Loucy (cell line): ENCODE results near the gene C1QTNF12.

Experiments
- H2AFZ ChIP-seq: fragments of 200-600 bp; sonication (generic); 2 replicates; pipeline ENCODE4 v1.6.0; 2016; ENCODE audit warnings: antibody characterized with exemption, mild to moderate bottlenecking, low read length, moderate library complexity
- H3F3A ChIP-seq: fragments of 200-600 bp; 2 replicates; pipeline ENCODE4 v1.6.0; 2016; ENCODE audit warnings: antibody characterized with exemption, low read depth, mild to moderate bottlenecking
- H3K27me3 ChIP-seq: fragments of 200-600 bp; sonication (generic); 2 replicates; pipeline ENCODE4 v1.6.1; 2014; ENCODE audit warnings: low read length, mild to moderate bottlenecking; ENCODE audit not compliant: insufficient read depth, poor library complexity, severe bottlenecking
- H3K36me3 ChIP-seq: fragments of 200-600 bp; sonication (generic); 2 replicates; pipeline ENCODE4 v1.6.1; 2016; ENCODE audit warnings: low read length; ENCODE audit not compliant: insufficient read depth
- H3K4me1 ChIP-seq: fragments of 200-600 bp; sonication (generic); 2 replicates; pipeline ENCODE4 v1.5.1; 2014; ENCODE audit warnings: low read length, mild to moderate bottlenecking; ENCODE audit not compliant: insufficient read depth, poor library complexity, severe bottlenecking
- H3K4me2 ChIP-seq: fragments of 200-600 bp; sonication (generic); 2 replicates; pipeline ENCODE4 v1.6.0; 2014; ENCODE audit warnings: antibody characterized with exemption, low read length, low read depth, mild to moderate bottlenecking; ENCODE audit not compliant: poor library complexity, severe bottlenecking
- H3K4me3 ChIP-seq: fragments of 200-600 bp; sonication (generic); 2 replicates; pipeline ENCODE4 v1.5.1; 2014; ENCODE audit warnings: low read length, mild to moderate bottlenecking, mixed read lengths; ENCODE audit not compliant: poor library complexity, severe bottlenecking
- H3K79me2 ChIP-seq: fragments of 200-600 bp; sonication (generic); 2 replicates; pipeline ENCODE4 v1.6.1; 2014; ENCODE audit warnings: low read length; ENCODE audit not compliant: insufficient read depth
- H3K9ac ChIP-seq: fragments of 200-600 bp; sonication (generic); 2 replicates; pipeline ENCODE4 v1.6.0; 2014; ENCODE audit warnings: mild to moderate bottlenecking, low read depth, low read length, moderate library complexity; ENCODE audit not compliant: poor library complexity, severe bottlenecking
- H3K9me2 ChIP-seq: fragments of 200-600 bp; sonication (generic); replicated peaks from 2 replicates; pipeline ENCODE4 v1.6.1; 2016; ENCODE audit warnings: low read depth, low read length, mixed read lengths
- H3K9me3 ChIP-seq: fragments of 200-600 bp; sonication (generic); 2 replicates; pipeline ENCODE4 v1.6.1; 2014; ENCODE audit warnings: mild to moderate bottlenecking, antibody characterized with exemption, low read length, low read depth; ENCODE audit not compliant: insufficient read depth
- H4K20me1 ChIP-seq: fragments of 200-600 bp; sonication (generic); 2 replicates; pipeline ENCODE4 v1.6.0; 2014; ENCODE audit warnings: antibody characterized with exemption, low read length, mild to moderate bottlenecking; ENCODE audit not compliant: insufficient read depth, poor library complexity, severe bottlenecking
- EZH2phosphoT487 ChIP-seq: fragments of 200-600 bp; IDR thresholded peaks from 2 replicates; pipeline ENCODE4 v1.6.1; 2018; ENCODE audit warnings: antibody characterized with exemption, mild to moderate bottlenecking, moderate library complexity, borderline replicate concordance
- TF ChIP-seq, protein P1 (sequence below): fragments of 200-600 bp; sonication (generic); conservative IDR thresholded peaks from 2 replicates; pipeline ENCODE4 v1.5.1; 2014; ENCODE audit warnings: mild to moderate bottlenecking, antibody characterized with exemption, low read length

C1QTNF12 gene

GRCh38 chr1:1273209-1273511 is 26.6 kb upstream of the C1QTNF12 start:
- Histone ChIP-seq H3K4me2 (peak overlapping the region; percentile 84), H3K4me3 (peak overlapping the region; percentile 98), H3K9me2 (no peaks in the 10 kb centered on the region), H3F3A (no peaks in the 10 kb centered on the region), H3K9me3 (no peaks in the 10 kb centered on the region), H3K79me2 (peaks cover 61% of the 10 kb centered on the region), H3K36me3 (no peaks in the 10 kb centered on the region), H2AFZ (no peak overlapping the region), H4K20me1 (peaks cover 44% of the 10 kb centered on the region), H3K9ac (peak overlapping the region; percentile 89), H3K27me3 (no peaks in the 10 kb centered on the region), H3K4me1 (peaks cover 34% of the 10 kb centered on the region)
- TF ChIP-seq, protein P1, sequence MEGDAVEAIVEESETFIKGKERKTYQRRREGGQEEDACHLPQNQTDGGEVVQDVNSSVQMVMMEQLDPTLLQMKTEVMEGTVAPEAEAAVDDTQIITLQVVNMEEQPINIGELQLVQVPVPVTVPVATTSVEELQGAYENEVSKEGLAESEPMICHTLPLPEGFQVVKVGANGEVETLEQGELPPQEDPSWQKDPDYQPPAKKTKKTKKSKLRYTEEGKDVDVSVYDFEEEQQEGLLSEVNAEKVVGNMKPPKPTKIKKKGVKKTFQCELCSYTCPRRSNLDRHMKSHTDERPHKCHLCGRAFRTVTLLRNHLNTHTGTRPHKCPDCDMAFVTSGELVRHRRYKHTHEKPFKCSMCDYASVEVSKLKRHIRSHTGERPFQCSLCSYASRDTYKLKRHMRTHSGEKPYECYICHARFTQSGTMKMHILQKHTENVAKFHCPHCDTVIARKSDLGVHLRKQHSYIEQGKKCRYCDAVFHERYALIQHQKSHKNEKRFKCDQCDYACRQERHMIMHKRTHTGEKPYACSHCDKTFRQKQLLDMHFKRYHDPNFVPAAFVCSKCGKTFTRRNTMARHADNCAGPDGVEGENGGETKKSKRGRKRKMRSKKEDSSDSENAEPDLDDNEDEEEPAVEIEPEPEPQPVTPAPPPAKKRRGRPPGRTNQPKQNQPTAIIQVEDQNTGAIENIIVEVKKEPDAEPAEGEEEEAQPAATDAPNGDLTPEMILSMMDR, result no peak
- TF ChIP-seq EZH2phosphoT487, result no peak

DNA sequence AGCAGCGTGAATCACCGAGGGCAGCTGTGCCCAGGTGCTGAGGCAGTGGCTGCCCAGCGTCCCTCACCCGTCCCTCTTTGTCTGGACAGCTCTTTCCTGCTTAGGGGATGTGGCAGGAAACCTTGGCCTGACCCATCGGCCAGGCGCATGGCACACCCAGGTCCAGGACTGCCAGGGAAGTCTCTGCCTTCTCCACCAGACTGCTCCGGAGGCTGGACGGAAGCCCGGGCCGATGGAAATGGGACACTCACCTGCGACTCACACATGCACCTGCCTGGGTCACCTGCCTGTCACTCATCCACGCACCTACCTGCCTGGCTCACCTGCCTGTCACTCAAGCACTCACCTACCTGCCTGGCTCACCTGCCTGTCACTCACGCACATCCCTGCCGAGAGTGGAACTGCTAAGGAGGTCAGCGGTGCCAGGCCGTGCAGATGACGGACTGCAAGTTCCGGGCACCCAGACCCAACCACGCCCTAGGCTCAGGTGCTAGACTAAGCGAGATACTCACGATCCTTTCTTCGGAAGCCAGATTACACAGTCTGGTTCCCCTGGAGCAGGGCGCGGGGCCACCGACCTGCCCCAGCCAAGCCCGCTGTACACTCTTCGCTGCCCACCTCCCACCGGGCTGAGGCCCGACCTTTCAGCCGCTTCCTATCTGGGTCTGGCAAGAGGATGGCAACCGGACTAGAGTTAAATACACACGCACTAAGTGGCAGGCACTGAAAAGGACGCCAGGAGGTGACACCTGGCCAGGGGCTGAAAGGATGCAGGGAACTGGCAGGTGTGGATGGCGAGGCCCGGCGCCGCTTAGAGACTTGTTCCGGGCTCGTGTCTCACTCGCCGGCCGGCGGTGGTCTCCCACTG is 26.1 kb upstream of the C1QTNF12 start:
- Histone ChIP-seq H4K20me1 (peaks cover 49% of the 10 kb centered on the region), H3K4me2 (peak overlapping the region; percentile 84), H3K4me3 (peak overlapping the region; percentile 98), H3K9me2 (no peaks in the 10 kb centered on the region), H3K9me3 (no peaks in the 10 kb centered on the region), H3K4me1 (peaks cover 34% of the 10 kb centered on the region), H3K9ac (peak overlapping the region; percentile 89), H3K36me3 (no peaks in the 10 kb centered on the region; the same call in 1 of the 2 replicates), H3K79me2 (peaks cover 66% of the 10 kb centered on the region), H3F3A (no peaks in the 10 kb centered on the region), H3K27me3 (no peaks in the 10 kb centered on the region), H2AFZ (no peak overlapping the region)
- TF ChIP-seq, protein P1, result no peak
- TF ChIP-seq EZH2phosphoT487, result no peak

GRCh38 chr1:1270813-1271212 is 24.3 kb upstream of the C1QTNF12 start:
- no peak for TF ChIP-seq EZH2phosphoT487
- TF ChIP-seq, protein P1, result no peak
- no peaks in the 10 kb centered on the region for H3K9me2 ChIP-seq
- peak overlapping the region; percentile 89 for H3K9ac ChIP-seq
- no peaks in the 10 kb centered on the region for H3F3A ChIP-seq
- H3K9me3 ChIP-seq, result no peaks in the 10 kb centered on the region
- peak overlapping the region; percentile 98 for H3K4me3 ChIP-seq
- no peak overlapping the region for H2AFZ ChIP-seq
- peaks cover 55% of the 10 kb centered on the region for H4K20me1 ChIP-seq
- no peaks in the 10 kb centered on the region; the same call in 1 of the 2 replicates for H3K36me3 ChIP-seq
- peak overlapping the region; percentile 84 for H3K4me2 ChIP-seq
- H3K79me2 ChIP-seq, result peaks cover 73% of the 10 kb centered on the region
- no peaks in the 10 kb centered on the region for H3K27me3 ChIP-seq
- H3K4me1 ChIP-seq, result peaks cover 34% of the 10 kb centered on the region
